Measurements from ENCODE around the gene OR4K17. TPM values are rescaled to one million over a fixed set of nuclear protein-coding genes. Genes with fewer than 3 reads are reported as not detected.

The OR4K17 gene
- polyA plus RNA-seq, 1 donor (not counting 4 experiments of a cell fraction or from before 2014, with no cell fraction given), result not detected

GRCh38 chr14:20118795-20119194 is 8.3 kb downstream of the OR4K17 start:
- no peak overlapping the region for H3K4me3 ChIP-seq (ENCODE audit: control insufficient read depth in 2 of 3, extremely low read depth in 1 of 3, insufficient read depth in 2 of 3, low read depth in 1 of 3, low read length in 3 of 3)
- FAIRE-seq, result no peak
- dilution Hi-C loops (cut with MboI; ENCODE audit: extremely low pct_ligation_motif_present, low sequenced_read_pairs), result no loop called here

DNA sequence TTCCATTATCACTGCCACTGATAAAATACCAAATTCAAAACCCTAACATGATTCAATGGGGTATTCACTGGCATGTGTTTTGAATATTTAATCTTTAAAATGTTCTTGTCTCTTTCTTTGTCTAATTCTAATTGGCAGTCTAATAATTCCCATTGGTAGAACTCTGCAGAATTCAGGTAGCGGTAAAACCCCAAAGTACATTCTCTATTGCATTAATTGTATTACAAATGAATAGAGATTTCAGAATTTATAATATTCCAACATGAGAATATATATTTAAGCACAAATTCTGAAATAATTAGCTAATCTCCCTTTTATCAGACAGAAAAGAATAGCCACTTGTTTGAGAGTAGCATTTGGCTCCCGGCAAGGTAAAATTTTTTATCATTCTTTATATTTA is 28.0 kb downstream of the OR4K17 start, which contains the start of gene OR4N5:
Gene OR4N5 (plus strand): TSS at position 301 of the 400 bp plus-strand sequence. CDS start 4,916 bp downstream, outside the sequence.
- H2AFZ ChIP-seq (ENCODE audit: control insufficient read depth, low read length), result no peak within 1 kb of the TSS
- H3K27ac ChIP-seq (ENCODE audit: control insufficient read depth, insufficient read depth, low read length), result no peak within 1 kb of the TSS
- dilution Hi-C loops (cut with MboI; ENCODE audit: extremely low pct_ligation_motif_present, low sequenced_read_pairs), result no loop called here
- H3K4me1 ChIP-seq (ENCODE audit: control insufficient read depth, extremely low read depth, insufficient read depth, low read length), result no peaks in the 10 kb centered on the region
- H3K9me1 ChIP-seq (ENCODE audit: control insufficient read depth, extremely low read depth, insufficient read depth, low read length), result no peaks in the 10 kb centered on the region
- H3K9ac ChIP-seq (ENCODE audit: control insufficient read depth, extremely low read depth, insufficient read depth, low read length), result no peak within 1 kb of the TSS
- H3K9me3 ChIP-seq (ENCODE audit: control insufficient read depth, low read depth, low read length), result no peaks in the 10 kb centered on the region
- DNase-seq (ENCODE audit: low read depth, low spot score) (no peak), FAIRE-seq (no peak)
- no peak within 1 kb of the TSS for H3K4me3 ChIP-seq (ENCODE audit: control insufficient read depth in 2 of 3, extremely low read depth in 1 of 3, insufficient read depth in 2 of 3, low read depth in 1 of 3, low read length in 3 of 3)
- H3K36me3 ChIP-seq (ENCODE audit: control insufficient read depth in 2 of 2, extremely low read depth in 1 of 2, insufficient read depth in 2 of 2, low read length in 2 of 2), result no peaks in the 10 kb centered on the region
- H4K20me1 ChIP-seq (ENCODE audit: control insufficient read depth, extremely low read depth, insufficient read depth, low read length), result no peaks in the 10 kb centered on the region
- TF ChIP-seq, protein P1, sequence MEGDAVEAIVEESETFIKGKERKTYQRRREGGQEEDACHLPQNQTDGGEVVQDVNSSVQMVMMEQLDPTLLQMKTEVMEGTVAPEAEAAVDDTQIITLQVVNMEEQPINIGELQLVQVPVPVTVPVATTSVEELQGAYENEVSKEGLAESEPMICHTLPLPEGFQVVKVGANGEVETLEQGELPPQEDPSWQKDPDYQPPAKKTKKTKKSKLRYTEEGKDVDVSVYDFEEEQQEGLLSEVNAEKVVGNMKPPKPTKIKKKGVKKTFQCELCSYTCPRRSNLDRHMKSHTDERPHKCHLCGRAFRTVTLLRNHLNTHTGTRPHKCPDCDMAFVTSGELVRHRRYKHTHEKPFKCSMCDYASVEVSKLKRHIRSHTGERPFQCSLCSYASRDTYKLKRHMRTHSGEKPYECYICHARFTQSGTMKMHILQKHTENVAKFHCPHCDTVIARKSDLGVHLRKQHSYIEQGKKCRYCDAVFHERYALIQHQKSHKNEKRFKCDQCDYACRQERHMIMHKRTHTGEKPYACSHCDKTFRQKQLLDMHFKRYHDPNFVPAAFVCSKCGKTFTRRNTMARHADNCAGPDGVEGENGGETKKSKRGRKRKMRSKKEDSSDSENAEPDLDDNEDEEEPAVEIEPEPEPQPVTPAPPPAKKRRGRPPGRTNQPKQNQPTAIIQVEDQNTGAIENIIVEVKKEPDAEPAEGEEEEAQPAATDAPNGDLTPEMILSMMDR (optimal IDR thresholded peaks at IDR 0.05 in 1 of 3, IDR thresholded peaks at IDR 0.05 in 1 of 3, conservative IDR thresholded peaks at IDR 0.05 in 1 of 3; ENCODE audit: extremely low read depth in 1 of 3, insufficient read depth in 2 of 3, low read length in 3 of 3), result no peak
- no peak for TF ChIP-seq EZH2 (IDR thresholded peaks at IDR 0.05; ENCODE audit: low read length)
- H3K27me3 ChIP-seq (ENCODE audit: control insufficient read depth, extremely low read depth, insufficient read depth, low read length), result no peaks in the 10 kb centered on the region
- no peaks in the 10 kb centered on the region for H3K79me2 ChIP-seq (ENCODE audit: control insufficient read depth, insufficient read depth, low read length)
- H3K4me2 ChIP-seq (ENCODE audit: control insufficient read depth, extremely low read depth, insufficient read depth, low read depth, low read length), result no peak within 1 kb of the TSS

More at GRCh38 chr14:20118795-20119194, 8.3 kb downstream of the OR4K17 start:
- no peak for DNase-seq (ENCODE audit: low read depth, low spot score)
- Histone ChIP-seq H3K27me3 (ENCODE audit: control insufficient read depth, extremely low read depth, insufficient read depth, low read length) (no peaks in the 10 kb centered on the region), H2AFZ (ENCODE audit: control insufficient read depth, low read length) (no peak overlapping the region), H3K9me1 (ENCODE audit: control insufficient read depth, extremely low read depth, insufficient read depth, low read length) (no peaks in the 10 kb centered on the region), H3K36me3 (ENCODE audit: control insufficient read depth in 2 of 2, extremely low read depth in 1 of 2, insufficient read depth in 2 of 2, low read length in 2 of 2) (no peaks in the 10 kb centered on the region), H3K9ac (ENCODE audit: control insufficient read depth, extremely low read depth, insufficient read depth, low read length) (no peak overlapping the region), H3K27ac (ENCODE audit: control insufficient read depth, insufficient read depth, low read length) (no peak overlapping the region), H3K4me1 (ENCODE audit: control insufficient read depth, extremely low read depth, insufficient read depth, low read length) (no peaks in the 10 kb centered on the region), H3K4me2 (ENCODE audit: control insufficient read depth, extremely low read depth, insufficient read depth, low read depth, low read length) (no peak overlapping the region), H3K79me2 (ENCODE audit: control insufficient read depth, insufficient read depth, low read length) (no peaks in the 10 kb centered on the region), H4K20me1 (ENCODE audit: control insufficient read depth, extremely low read depth, insufficient read depth, low read length) (no peaks in the 10 kb centered on the region), H3K9me3 (ENCODE audit: control insufficient read depth, low read depth, low read length) (peaks cover 3% of the 10 kb centered on the region)
- TF ChIP-seq, protein P1 (optimal IDR thresholded peaks at IDR 0.05 in 1 of 3, IDR thresholded peaks at IDR 0.05 in 1 of 3, conservative IDR thresholded peaks at IDR 0.05 in 1 of 3; ENCODE audit: extremely low read depth in 1 of 3, insufficient read depth in 2 of 3, low read length in 3 of 3), result no peak
- no peak for TF ChIP-seq EZH2 (IDR thresholded peaks at IDR 0.05; ENCODE audit: low read length)
